Right lung (tissue), 5 donors: ENCODE data around the gene RNASE7. TPM values are rescaled to one million over a fixed set of nuclear protein-coding genes. Genes with fewer than 3 reads are reported as not detected.

Experiments used
- DNase-seq, 2 donors: peaks; one replicate each; pipeline ENCODE4 v3.0.0-alpha.2; 2013
- polyA plus RNA-seq, 5 donors: library from polyadenylated mRNA; unstranded; fragments of 120-200 nt; gene quantifications; one replicate each; pipeline versions ENCODE4 v1.2.1 to v1.2.3, GENCODE V29; 2013; ENCODE audit warnings: inconsistent platforms in 1 of 5, low replicate concordance in 1 of 5; ENCODE audit not compliant: insufficient read length in 5 of 5, insufficient read depth in 1 of 5

The RNASE7 gene
- polyA plus RNA-seq, 5 donors: 0.12 to 0.13 (median 0.12) TPM; not detected in 2

GRCh38 chr14:21068521-21069387, 26.6 kb downstream of the RNASE7 start:
- peak; percentile 56 for DNase-seq

- DNase-seq: peak; percentile 56 to 67
These were observed 27.4 kb downstream of the RNASE7 start for GRCh38 chr14:21069388-21070082.

GRCh38 chr14:21070083-21070609, 28.0 kb downstream of the RNASE7 start, which contains the start of gene ARHGEF40:
TSS of gene ARHGEF40 (plus strand) at chr14:21070304. CDS start at chr14:21070397, 93 bp downstream.
- peak; percentile 64 to 75 for DNase-seq

- peak; percentile 51 to 59 for DNase-seq
These were observed 28.6 kb downstream of the RNASE7 start for GRCh38 chr14:21070610-21071224.

- DNase-seq: peak; percentile 91
These were observed 29.3 kb downstream of the RNASE7 start for GRCh38 chr14:21071225-21072030.

- DNase-seq: peak in 1 of 2 donors; percentile 23
These were observed 29.9 kb downstream of the RNASE7 start for GRCh38 chr14:21072031-21072473.

- DNase-seq: no peak
These were observed 30.7 kb downstream of the RNASE7 start for GRCh38 chr14:21072781-21073339.

GRCh38 chr14:21073921-21074320, 31.8 kb downstream of the RNASE7 start:
- no peak for DNase-seq

- DNase-seq: no peak
These were observed 32.5 kb downstream of the RNASE7 start for GRCh38 chr14:21074398-21075272.

GRCh38 chr14:21075719-21076437, 33.7 kb downstream of the RNASE7 start:
- DNase-seq: no peak

- no peak for DNase-seq
These were observed 35.5 kb downstream of the RNASE7 start for GRCh38 chr14:21077672-21078071.

- no peak for DNase-seq
These were observed 36.1 kb downstream of the RNASE7 start for GRCh38 chr14:21078287-21078686.

GRCh38 chr14:21078726-21079125, 36.6 kb downstream of the RNASE7 start:
- no peak for DNase-seq

- no peak for DNase-seq
These were observed 39.5 kb downstream of the RNASE7 start for GRCh38 chr14:21081521-21082142.

- no peak for DNase-seq
These were observed 41.6 kb downstream of the RNASE7 start for GRCh38 chr14:21083565-21084325.

- no peak for DNase-seq
These were observed 42.2 kb downstream of the RNASE7 start for GRCh38 chr14:21084396-21084795.

GRCh38 chr14:21084998-21085853, 43.1 kb downstream of the RNASE7 start:
- no peak for DNase-seq
